Karpas-422 (cell line): Measurements from ENCODE around the gene SLC22A4. TPM values are rescaled to one million over a fixed set of nuclear protein-coding genes. Genes with fewer than 3 reads are reported as not detected.

ENCODE experiments used
- DNase-seq: peaks from one replicate; pipeline ENCODE4 v3.0.0-alpha.2; 2015
- H2AFZ ChIP-seq: fragments of 200-600 bp; sonication (generic); 2 replicates; pipeline ENCODE4 v1.6.1; 2014; ENCODE audit warnings: antibody characterized with exemption, low read length, mixed read lengths
- H3K27ac ChIP-seq: fragments of 200-600 bp; sonication (generic); 2 replicates; pipeline ENCODE4 v1.5.1; 2014; ENCODE audit warnings: mild to moderate bottlenecking, low read length, moderate library complexity
- H3K27me3 ChIP-seq: fragments of 200-600 bp; sonication (generic); 2 replicates; pipeline ENCODE4 v1.6.1; 2014; ENCODE audit warnings: low read length, mixed read lengths
- H3K36me3 ChIP-seq: fragments of 200-600 bp; sonication (generic); 2 replicates; pipeline ENCODE4 v1.6.1; 2014; ENCODE audit warnings: low read length, mixed read lengths; ENCODE audit not compliant: insufficient read depth
- H3K4me1 ChIP-seq: fragments of 200-600 bp; sonication (generic); 2 replicates; pipeline ENCODE4 v1.6.1; 2014; ENCODE audit warnings: mild to moderate bottlenecking, low read length, mixed read lengths
- H3K4me2 ChIP-seq: fragments of 200-600 bp; sonication (generic); 2 replicates; pipeline ENCODE4 v1.6.1; 2014; ENCODE audit warnings: low read length, low read depth, mild to moderate bottlenecking; ENCODE audit not compliant: poor library complexity, severe bottlenecking
- H3K4me3 ChIP-seq: fragments of 200-600 bp; sonication (generic); 2 replicates; pipeline ENCODE4 v1.5.1; 2014; ENCODE audit warnings: mild to moderate bottlenecking, antibody characterized with exemption, low read length, mixed read lengths
- H3K79me2 ChIP-seq: fragments of 200-600 bp; sonication (generic); 2 replicates; pipeline ENCODE4 v1.6.1; 2014; ENCODE audit warnings: mild to moderate bottlenecking, low read length, mixed read lengths
- H3K9ac ChIP-seq: fragments of 200-600 bp; sonication (generic); 2 replicates; pipeline ENCODE4 v1.6.0; 2014; ENCODE audit warnings: low read length
- H3K9me2 ChIP-seq: fragments of 200-600 bp; sonication (generic), shearing (Covaris generic); replicated peaks from 2 replicates; pipeline ENCODE4 v1.6.0; 2014; ENCODE audit warnings: mild to moderate bottlenecking, low read length, moderate library complexity; ENCODE audit not compliant: insufficient read depth
- H3K9me3 ChIP-seq: fragments of 300-700, 200-600 bp; sonication (generic); 2 replicates; pipeline ENCODE4 v1.6.1; 2014; ENCODE audit warnings: low read length, mixed read lengths
- H4K20me1 ChIP-seq: fragments of 200-600 bp; sonication (generic); 2 replicates; pipeline ENCODE4 v1.6.1; 2014; ENCODE audit warnings: mild to moderate bottlenecking, antibody characterized with exemption, low read length, low read depth; ENCODE audit not compliant: insufficient read depth
- total RNA-seq: library from RNA; depleted of rRNA; stranded (reverse); fragments of >200 nt; shearing (Covaris generic); gene quantifications from 2 replicates; pipeline ENCODE4 v1.2.3, GENCODE V29; 2014; ENCODE audit warnings: low replicate concordance

Gene SLC22A4
- total RNA-seq, 1 experiment from 2014 or later = 0.52 TPM

GRCh38 chr5:132354381-132355139, 60.4 kb downstream of the SLC22A4 start:
- Histone ChIP-seq H3K79me2 (no peaks in the 10 kb centered on the region), H3K4me3 (no peak overlapping the region), H3K9me3 (no peaks in the 10 kb centered on the region), H4K20me1 (no peaks in the 10 kb centered on the region), H3K9me2 (no peaks in the 10 kb centered on the region), H3K4me1 (peaks cover 6% of the 10 kb centered on the region; the same call in 1 of the 2 replicates), H2AFZ (no peak overlapping the region), H3K27ac (no peak overlapping the region), H3K4me2 (no peak overlapping the region), H3K36me3 (no peaks in the 10 kb centered on the region), H3K27me3 (no peaks in the 10 kb centered on the region), H3K9ac (no peak overlapping the region)
- peak; percentile 45 for DNase-seq

GRCh38 chr5:132355140-132355765, 61.1 kb downstream of the SLC22A4 start:
- Histone ChIP-seq H2AFZ (no peak overlapping the region), H3K4me1 (peaks cover 6% of the 10 kb centered on the region; the same call in 1 of the 2 replicates), H3K9me3 (no peaks in the 10 kb centered on the region), H3K4me3 (no peak overlapping the region), H3K27me3 (no peaks in the 10 kb centered on the region), H3K36me3 (no peaks in the 10 kb centered on the region), H3K4me2 (no peak overlapping the region), H3K27ac (no peak overlapping the region), H3K9ac (no peak overlapping the region), H4K20me1 (no peaks in the 10 kb centered on the region), H3K9me2 (no peaks in the 10 kb centered on the region), H3K79me2 (no peaks in the 10 kb centered on the region)
- no peak for DNase-seq

GRCh38 chr5:132358775-132359174, 64.6 kb downstream of the SLC22A4 start:
- H3K9me2 ChIP-seq = no peaks in the 10 kb centered on the region
- peaks cover 6% of the 10 kb centered on the region; the same call in 1 of the 2 replicates for H3K4me1 ChIP-seq
- H3K36me3 ChIP-seq = no peaks in the 10 kb centered on the region
- no peak for DNase-seq
- no peaks in the 10 kb centered on the region for H3K9me3 ChIP-seq
- H3K4me2 ChIP-seq = no peak overlapping the region
- no peaks in the 10 kb centered on the region for H4K20me1 ChIP-seq
- no peaks in the 10 kb centered on the region for H3K79me2 ChIP-seq
- H3K4me3 ChIP-seq = no peak overlapping the region
- H2AFZ ChIP-seq = no peak overlapping the region
- no peaks in the 10 kb centered on the region for H3K27me3 ChIP-seq
- H3K9ac ChIP-seq = no peak overlapping the region
- no peak overlapping the region for H3K27ac ChIP-seq

- H3K9me3 ChIP-seq = no peaks in the 10 kb centered on the region
Observed at GRCh38 chr5:132362086-132362485, 67.9 kb downstream of the SLC22A4 start.

GRCh38 chr5:132363431-132364112, 69.4 kb downstream of the SLC22A4 start:
- Histone ChIP-seq H3K9me2 (no peaks in the 10 kb centered on the region), H3K27ac (no peak overlapping the region), H3K36me3 (no peaks in the 10 kb centered on the region), H4K20me1 (no peaks in the 10 kb centered on the region), H3K27me3 (no peaks in the 10 kb centered on the region), H2AFZ (no peak overlapping the region), H3K4me1 (no peaks in the 10 kb centered on the region), H3K4me3 (no peak overlapping the region), H3K4me2 (no peak overlapping the region), H3K79me2 (no peaks in the 10 kb centered on the region), H3K9ac (no peak overlapping the region), H3K9me3 (no peaks in the 10 kb centered on the region)
- no peak for DNase-seq

More at GRCh38 chr5:132362086-132362485, 67.9 kb downstream of the SLC22A4 start:
- H3K36me3 ChIP-seq = no peaks in the 10 kb centered on the region
- no peak for DNase-seq
- H4K20me1 ChIP-seq = no peaks in the 10 kb centered on the region
- H3K9me2 ChIP-seq = no peaks in the 10 kb centered on the region
- H3K79me2 ChIP-seq = no peaks in the 10 kb centered on the region
- no peaks in the 10 kb centered on the region; the same call in 1 of the 2 replicates for H3K4me1 ChIP-seq
- H3K4me2 ChIP-seq = no peak overlapping the region
- no peak overlapping the region for H2AFZ ChIP-seq
- H3K9ac ChIP-seq = no peak overlapping the region
- no peak overlapping the region for H3K4me3 ChIP-seq
- H3K27ac ChIP-seq = no peak overlapping the region
- no peaks in the 10 kb centered on the region for H3K27me3 ChIP-seq

- no peaks in the 10 kb centered on the region for H3K79me2 ChIP-seq
- peaks cover 4% of the 10 kb centered on the region for H3K4me1 ChIP-seq
- no peaks in the 10 kb centered on the region for H3K27me3 ChIP-seq
- H3K9me2 ChIP-seq = no peaks in the 10 kb centered on the region
- H3K4me3 ChIP-seq = no peak overlapping the region
- no peak for DNase-seq
- no peak overlapping the region for H2AFZ ChIP-seq
- no peaks in the 10 kb centered on the region for H3K9me3 ChIP-seq
- no peaks in the 10 kb centered on the region for H4K20me1 ChIP-seq
- H3K4me2 ChIP-seq = no peak overlapping the region
- no peaks in the 10 kb centered on the region for H3K36me3 ChIP-seq
- H3K9ac ChIP-seq = no peak overlapping the region
- H3K27ac ChIP-seq = no peak overlapping the region
Observed at GRCh38 chr5:132364319-132364718, 70.1 kb downstream of the SLC22A4 start.

GRCh38 chr5:132365213-132365612, 71.0 kb downstream of the SLC22A4 start:
- no peak overlapping the region for H3K4me2 ChIP-seq
- no peaks in the 10 kb centered on the region for H3K27me3 ChIP-seq
- no peak overlapping the region for H3K4me3 ChIP-seq
- H3K79me2 ChIP-seq = no peaks in the 10 kb centered on the region
- no peaks in the 10 kb centered on the region for H3K9me3 ChIP-seq
- H3K36me3 ChIP-seq = no peaks in the 10 kb centered on the region
- H3K4me1 ChIP-seq = peaks cover 13% of the 10 kb centered on the region
- no peaks in the 10 kb centered on the region for H3K9me2 ChIP-seq
- no peak for DNase-seq
- no peak overlapping the region for H2AFZ ChIP-seq
- H3K27ac ChIP-seq = no peak overlapping the region
- no peaks in the 10 kb centered on the region for H4K20me1 ChIP-seq
- no peak overlapping the region for H3K9ac ChIP-seq

- Histone ChIP-seq H3K4me2 (no peak overlapping the region), H2AFZ (no peak overlapping the region), H3K9me2 (no peaks in the 10 kb centered on the region), H3K9me3 (no peaks in the 10 kb centered on the region), H3K4me3 (no peak overlapping the region), H3K79me2 (no peaks in the 10 kb centered on the region), H3K36me3 (no peaks in the 10 kb centered on the region), H4K20me1 (no peaks in the 10 kb centered on the region), H3K4me1 (peaks cover 16% of the 10 kb centered on the region), H3K27ac (no peak overlapping the region), H3K9ac (no peak overlapping the region), H3K27me3 (no peaks in the 10 kb centered on the region)
- DNase-seq = no peak
Observed at GRCh38 chr5:132368186-132368585, 74.0 kb downstream of the SLC22A4 start.
